K562 (cell line): Measurements from ENCODE around the gene RPUSD1. TPM values are rescaled to one million over a fixed set of nuclear protein-coding genes. Genes with fewer than 3 reads are reported as not detected.

Experiments
- ATAC-seq: fragments of 200-7000 bp; cut with Tn5 transposase; 3 replicates; pipeline ENCODE4 v1.9.1; 2020; ENCODE audit warnings: moderate library complexity
- BruUV-seq: library from RNA; stranded (reverse); fragments of 400-500 nt; replicated peaks from 2 replicates; lab custom pipeline; 2021; lab: Mats Ljungman, UMichigan
- CTCF ChIA-PET: fragments of 300-600 bp; formaldehyde crosslinking; extraction: SDS; loops from one replicate; lab custom pipeline; 2021; ENCODE audit warnings: low intra/inter-chr PET ratio; lab: Yijun Ruan, JAX
- POLR2A ChIA-PET: fragments of 300-600, 350-650 bp; sonication (Branson Sonifier 250); formaldehyde crosslinking; extraction: SDS; loops from one replicate; lab custom pipeline; 2021; ENCODE audit warnings: antibody characterized with exemption, inconsistent platforms; lab: Yijun Ruan, JAX
- DNase-seq, 4 experiments: peaks; one replicate each; pipeline versions ENCODE4 v3.0.0 to v3.0.0-alpha.2; 2011 to 2018; ENCODE audit warnings: low spot score in 3 of 4, mixed read lengths in 3 of 4; ENCODE audit errors: extremely low read depth in 1 of 4
- FAIRE-seq: peaks from 2 replicates; lab custom pipeline; 2011; peaks lifted over from hg19 to GRCh38; lab: Jason Lieb, UNC
- H2AFZ ChIP-seq: 2 replicates; pipeline ENCODE4 v1.6.0; 2011; ENCODE audit warnings: low read depth, low read length, control low read depth, inconsistent platforms
- H3K27ac ChIP-seq: fragments of 200-600 bp; 3 replicates; pipeline ENCODE4 v1.8.0; 2011; ENCODE audit warnings: low read depth, mild to moderate bottlenecking, control low read depth, inconsistent platforms, low read length, moderate library complexity, mixed read lengths; ENCODE audit errors: extremely low read depth
- H3K27me3 ChIP-seq, 2 experiments: fragments of 300-600 bp in 1 of 2; 2 replicates in 1 of 2; 3 replicates in 1 of 2; pipeline versions ENCODE4 v1.6.0 to v1.8.0; 2011; ENCODE audit warnings: inconsistent platforms in 2 of 2, low read length in 2 of 2, mild to moderate bottlenecking in 1 of 2, mixed read lengths in 1 of 2, moderate library complexity in 1 of 2; ENCODE audit not compliant: control insufficient read depth in 2 of 2, insufficient read depth in 2 of 2
- H3K36me3 ChIP-seq: fragments of 300-600 bp; 3 replicates; pipeline ENCODE4 v1.8.0; 2011; ENCODE audit warnings: mild to moderate bottlenecking, low read length, inconsistent platforms; ENCODE audit not compliant: control insufficient read depth, insufficient read depth
- H3K4me1 ChIP-seq, 2 experiments: fragments of 200-600 bp in 1 of 2; replicated peaks in 1 of 2; 2 replicates in 1 of 2; 3 replicates in 1 of 2; pipeline versions ENCODE4 v1.5.1 to v1.8.0; 2011; ENCODE audit warnings: inconsistent platforms in 2 of 2, low read length in 2 of 2, mild to moderate bottlenecking in 1 of 2, mixed read lengths in 1 of 2, moderate library complexity in 1 of 2; ENCODE audit not compliant: control insufficient read depth in 2 of 2, insufficient read depth in 2 of 2
- H3K4me2 ChIP-seq: 2 replicates; pipeline ENCODE4 v1.6.1; 2011; ENCODE audit warnings: low read length, control low read depth, inconsistent platforms, mixed read lengths; ENCODE audit not compliant: insufficient read depth
- H3K4me3 ChIP-seq: fragments of 200-600 bp; sonication (generic), shearing (Covaris generic); 2 replicates; pipeline ENCODE4 v1.5.1; 2016; ENCODE audit warnings: control low read depth, inconsistent platforms
- H3K79me2 ChIP-seq: fragments of 200-600 bp; 3 replicates; pipeline ENCODE4 v1.8.0; 2011; ENCODE audit warnings: low read length, inconsistent platforms; ENCODE audit not compliant: control insufficient read depth, insufficient read depth
- H3K9ac ChIP-seq, 2 experiments: 2 replicates each; pipeline versions ENCODE4 v1.6.0 to v1.6.1; 2011; ENCODE audit warnings: low read depth in 2 of 2, low read length in 2 of 2, control low read depth in 1 of 2, inconsistent platforms in 1 of 2, mild to moderate bottlenecking in 1 of 2, mixed read lengths in 1 of 2; ENCODE audit not compliant: insufficient read depth in 1 of 2
- H3K9me1 ChIP-seq: one replicate; pipeline ENCODE4 v1.6.0; 2011; ENCODE audit warnings: inconsistent platforms, mild to moderate bottlenecking, low read length, moderate library complexity; ENCODE audit not compliant: control insufficient read depth, insufficient read depth
- H3K9me3 ChIP-seq: replicated peaks from 2 replicates; pipeline ENCODE4 v1.5.1; 2011; ENCODE audit warnings: low read depth, low read length, inconsistent platforms; ENCODE audit not compliant: control insufficient read depth, insufficient read depth
- H4K20me1 ChIP-seq: replicated peaks from 2 replicates; pipeline ENCODE4 v1.6.1; 2011; ENCODE audit warnings: low read length, inconsistent platforms, mixed read lengths; ENCODE audit not compliant: control insufficient read depth, insufficient read depth
- HNRNPL ChIP-seq: fragments of 200-400 bp; formaldehyde crosslinking; IDR thresholded peaks from 2 replicates; pipeline ENCODE4 v1.6.1; 2017; ENCODE audit warnings: low read depth, mild to moderate bottlenecking, low read length
- RHOXF2B ChIP-seq: fragments of 250-450 bp; sonication (Bioruptor Pico); conservative IDR thresholded peaks from 2 replicates; pipeline ENCODE4 v1.5.1; 2021
- SUPT5H ChIP-seq: fragments of 450-650 bp; IDR thresholded peaks from 2 replicates; pipeline ENCODE4 v1.6.1; 2016
- TFAP4 ChIP-seq: sonication (generic); formaldehyde crosslinking; IDR thresholded peaks from 2 replicates; pipeline ENCODE4 v1.8.0; 2022; ENCODE audit warnings: missing genetic modification reagents, mild to moderate bottlenecking, moderate library complexity, borderline replicate concordance
- VEZF1 ChIP-seq: fragments of 200-800 bp; sonication (Bioruptor generic); IDR thresholded peaks from 2 replicates; pipeline ENCODE4 v1.6.1; 2017; ENCODE audit warnings: missing genetic modification characterization, missing compliant biosample characterization
- ZNF707 ChIP-seq: fragments of 250-450 bp; sonication (Bioruptor Pico); conservative IDR thresholded peaks from 2 replicates; pipeline ENCODE4 v1.8.0; 2022; ENCODE audit warnings: inconsistent platforms, mild to moderate bottlenecking, moderate library complexity
- WGBS: fragments of 100-300 bp; shearing (Covaris generic); methylation state at CpG from one replicate; pipeline ENCODE4 v1.1.6; 2016; ENCODE audit warnings: low coverage, mixed read lengths; ENCODE audit not compliant: insufficient coverage; ENCODE audit errors: missing lambda C conversion rate; 5-methylcytosine and 5-hydroxymethylcytosine counted together
- in situ Hi-C: fragments of 300-500 bp; cut with MboI; formaldehyde crosslinking; loops from 4 replicates; pipeline ENCODE4 v1.15.0; 2018; ENCODE audit warnings: inconsistent platforms, mixed read lengths
- intact Hi-C: fragments of 100-400 bp; cut with micrococcal nuclease; formaldehyde crosslinking; loops from 2 replicates; pipeline ENCODE4 v1.14.2; 2022
- polyA plus RNA-seq, 8 experiments: library from polyadenylated mRNA; depleted of rRNA in 4 of 8; stranded (reverse) in 5 of 8; unstranded in 3 of 8; fragments of >200 nt; fragmentation: Nextera tagmentation in 2 of 8; fragmentation: Illumina TruSeq in 1 of 8; extraction: Ambion mirVana in 2 of 8; extraction: Trizol in 1 of 8; gene quantifications; 2 replicates each; pipeline versions ENCODE4 v1.2.1 to v1.2.3, GENCODE V29; 2011 to 2014; ENCODE audit warnings: inconsistent platforms in 1 of 8, missing spikeins in 1 of 8
- total RNA-seq, 7 experiments: library from RNA; depleted of rRNA in 6 of 7; stranded (reverse); fragments of >200 nt in 6 of 7; fragmentation: Illumina TruSeq in 2 of 7; extraction: Trizol in 2 of 7; gene quantifications; 2 replicates each; pipeline versions ENCODE4 v1.2.1 to v1.2.3, GENCODE V29; 2011 to 2021; ENCODE audit warnings: low replicate concordance in 1 of 7
- TF ChIP-seq, protein P1 (sequence below), 3 experiments: fragments of 200-800 bp in 1 of 3; sonication (Bioruptor generic) in 1 of 3; sonication (generic) in 1 of 3; formaldehyde crosslinking in 1 of 3; IDR thresholded peaks; 2 replicates each; pipeline versions ENCODE4 v1.6.1 to v1.8.0; 2016 to 2022; ENCODE audit warnings: mild to moderate bottlenecking in 2 of 3, missing compliant biosample characterization in 2 of 3, missing genetic modification characterization in 2 of 3, missing genetic modification reagents in 1 of 3

Gene RPUSD1
- total and polyA plus RNA-seq, 9 of the 15 experiments (the other 6 are each of a cell fraction or from before 2014, with no cell fraction given) = 0.45 to 56.6 (median 12.0) TPM

DNA sequence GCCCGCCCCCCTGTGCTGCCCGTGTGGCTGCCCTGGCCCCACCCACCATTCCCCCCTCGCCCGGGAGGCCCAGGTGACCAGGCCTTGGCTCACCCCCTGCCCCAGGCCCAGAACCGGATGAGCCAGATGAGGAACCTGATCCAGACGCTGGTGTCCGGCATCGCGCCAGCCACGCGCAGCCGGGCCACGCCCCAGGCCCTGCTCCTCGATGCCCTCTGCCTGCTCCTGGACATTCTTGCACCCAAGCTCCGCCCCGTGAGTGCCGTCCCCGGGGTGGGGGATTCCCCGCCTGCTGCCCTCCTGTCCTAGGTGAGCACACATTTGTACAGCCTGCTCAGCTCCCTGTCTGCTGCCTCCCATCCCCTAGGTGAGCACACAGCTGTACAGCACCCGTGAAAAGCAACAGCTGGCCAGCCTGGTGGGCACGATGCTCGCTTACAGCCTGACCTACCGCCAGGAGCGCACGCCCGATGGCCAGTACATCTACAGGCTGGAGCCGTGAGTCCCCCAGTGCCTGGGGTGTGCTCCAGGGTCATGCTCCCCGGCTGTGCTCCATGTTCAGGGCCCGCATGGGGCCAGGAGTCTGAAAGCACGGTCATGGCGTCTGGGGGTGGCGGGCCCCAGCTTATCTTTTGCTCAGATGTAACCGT lies 7.5 kb upstream of the RPUSD1 start:
- no TSS peak for BruUV-seq
- POLR2A ChIA-PET = interaction anchor here (1.2 to 1.3 kb wide), 2 partner anchors 11 to 14 kb away, joined by 4 read pairs; no protein-coding TSS in a partner anchor
- 68% methylated on average over 29 of the region's 33 CpGs for WGBS
- H3K4me3 ChIP-seq = no peak overlapping the region
- H3K4me2 ChIP-seq = no peak overlapping the region
- H3K4me1 ChIP-seq = peaks cover 2 to 90% of the 10 kb centered on the region in 2 experiments; a peak in 3 of 5 replicates
- DNase-seq (peak in 2 of 4 experiments; percentile 21 to 39), FAIRE-seq (no peak)
- H3K27ac ChIP-seq = no peak overlapping the region
- H3K79me2 ChIP-seq = no peaks in the 10 kb centered on the region; the same call in 2 of the 3 replicates
- peaks cover 4% of the 10 kb centered on the region; the same call in 1 of the 2 replicates for H4K20me1 ChIP-seq
- H3K9me3 ChIP-seq = no peaks in the 10 kb centered on the region
- peaks cover 54% of the 10 kb centered on the region; the same call in 2 of the 3 replicates for H3K36me3 ChIP-seq
- intact Hi-C loops = no loop called here
- TF ChIP-seq VEZF1 (CRISPR knock-in tag) (0 out of 2 replicates have a peak, but pooled peaks have one; percentile 24), HNRNPL (0 out of 2 replicates have a peak, but pooled peaks have one; percentile 37), SUPT5H (peak; percentile 30; the same call in 1 of the 2 replicates), ZNF707 (CRISPR knock-in tag) (no peak), TFAP4 (CRISPR knock-in tag) (peak; percentile 64), RHOXF2B (CRISPR knock-in tag) (no peak)
- TF ChIP-seq, protein P1, sequence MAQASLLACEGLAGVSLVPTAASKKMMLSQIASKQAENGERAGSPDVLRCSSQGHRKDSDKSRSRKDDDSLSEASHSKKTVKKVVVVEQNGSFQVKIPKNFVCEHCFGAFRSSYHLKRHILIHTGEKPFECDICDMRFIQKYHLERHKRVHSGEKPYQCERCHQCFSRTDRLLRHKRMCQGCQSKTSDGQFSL (CRISPR knock-in tag; IDR thresholded peaks at IDR 0.05) = peak; percentile 29; the same call in 1 of the 2 replicates
- TF ChIP-seq, protein P1 (tag; IDR thresholded peaks at IDR 0.05) = no peak
- TF ChIP-seq, all 486 proteins: peak for 5
- Histone ChIP-seq H3K9me1 (no peaks in the 10 kb centered on the region), H3K27me3 (no peaks in the 10 kb centered on the region), H2AFZ (no peak overlapping the region), H3K9ac (peak overlapping the region in 1 of 2 experiments; percentile 81; a peak in 2 of 4 replicates)
- in situ Hi-C loops = no loop called here
- CTCF ChIA-PET = no interaction called here
- ATAC-seq = no peak
